Fibroblast of mammary gland (primary cell): Measurements from ENCODE around the gene OSTN.

ENCODE experiments used
- DNase-seq: peaks from one replicate; pipeline ENCODE4 v3.0.0-alpha.2; 2010; ENCODE audit warnings: low read depth
- H3K4me3 ChIP-seq: 2 replicates; pipeline ENCODE4 v1.5.1; 2011; ENCODE audit warnings: low read depth, mild to moderate bottlenecking, low read length, moderate library complexity; ENCODE audit not compliant: control insufficient read depth
- TF ChIP-seq, protein P1 (sequence below): conservative IDR thresholded peaks from 2 replicates; pipeline ENCODE4 v1.5.1; 2011; ENCODE audit warnings: low read depth, low read length, inconsistent platforms; ENCODE audit not compliant: control insufficient read depth, insufficient read depth

Gene OSTN

DNA sequence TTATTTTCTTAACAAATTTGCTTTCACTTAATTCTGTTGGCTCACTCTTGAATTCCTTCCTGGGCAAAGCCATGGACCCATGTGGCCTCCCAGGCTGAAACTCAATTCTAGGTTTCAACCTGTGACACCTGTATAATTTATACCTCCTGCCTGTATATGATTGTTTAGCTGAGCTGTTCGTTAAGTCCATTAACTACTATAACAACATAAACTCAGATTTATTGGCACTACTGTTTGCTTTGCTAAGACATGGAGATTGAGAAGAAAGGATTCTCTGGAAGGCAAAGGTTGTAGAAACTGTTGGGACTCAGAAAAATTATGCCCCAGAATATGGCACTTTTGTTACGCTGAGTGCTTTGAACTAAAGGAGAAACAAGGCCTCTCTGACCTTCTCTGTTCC is 103.4 kb downstream of the OSTN start:
- no peak for DNase-seq
- TF ChIP-seq, protein P1, sequence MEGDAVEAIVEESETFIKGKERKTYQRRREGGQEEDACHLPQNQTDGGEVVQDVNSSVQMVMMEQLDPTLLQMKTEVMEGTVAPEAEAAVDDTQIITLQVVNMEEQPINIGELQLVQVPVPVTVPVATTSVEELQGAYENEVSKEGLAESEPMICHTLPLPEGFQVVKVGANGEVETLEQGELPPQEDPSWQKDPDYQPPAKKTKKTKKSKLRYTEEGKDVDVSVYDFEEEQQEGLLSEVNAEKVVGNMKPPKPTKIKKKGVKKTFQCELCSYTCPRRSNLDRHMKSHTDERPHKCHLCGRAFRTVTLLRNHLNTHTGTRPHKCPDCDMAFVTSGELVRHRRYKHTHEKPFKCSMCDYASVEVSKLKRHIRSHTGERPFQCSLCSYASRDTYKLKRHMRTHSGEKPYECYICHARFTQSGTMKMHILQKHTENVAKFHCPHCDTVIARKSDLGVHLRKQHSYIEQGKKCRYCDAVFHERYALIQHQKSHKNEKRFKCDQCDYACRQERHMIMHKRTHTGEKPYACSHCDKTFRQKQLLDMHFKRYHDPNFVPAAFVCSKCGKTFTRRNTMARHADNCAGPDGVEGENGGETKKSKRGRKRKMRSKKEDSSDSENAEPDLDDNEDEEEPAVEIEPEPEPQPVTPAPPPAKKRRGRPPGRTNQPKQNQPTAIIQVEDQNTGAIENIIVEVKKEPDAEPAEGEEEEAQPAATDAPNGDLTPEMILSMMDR = no peak
- H3K4me3 ChIP-seq = no peak overlapping the region

DNA sequence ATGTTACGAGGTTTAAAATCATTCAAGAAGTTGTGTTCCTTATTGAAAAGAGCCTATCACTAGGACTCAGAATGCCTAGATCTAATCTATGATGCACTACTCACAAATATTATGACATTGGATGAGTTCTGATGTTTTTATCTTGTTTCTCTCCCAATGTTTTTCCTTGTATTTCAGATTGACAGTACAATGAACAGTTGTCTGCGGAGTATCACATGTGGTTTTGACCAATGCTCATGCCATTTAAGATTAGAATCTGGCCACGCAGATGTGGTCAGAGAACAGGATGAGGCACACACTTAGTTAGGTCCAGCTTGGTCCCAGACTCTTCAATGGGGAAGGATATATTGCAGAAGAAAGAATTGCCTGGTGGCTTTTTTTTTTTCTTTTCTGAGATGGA is 104.6 kb downstream of the OSTN start:
- no peak overlapping the region for H3K4me3 ChIP-seq
- no peak for DNase-seq
- TF ChIP-seq, protein P1 = no peak

DNA sequence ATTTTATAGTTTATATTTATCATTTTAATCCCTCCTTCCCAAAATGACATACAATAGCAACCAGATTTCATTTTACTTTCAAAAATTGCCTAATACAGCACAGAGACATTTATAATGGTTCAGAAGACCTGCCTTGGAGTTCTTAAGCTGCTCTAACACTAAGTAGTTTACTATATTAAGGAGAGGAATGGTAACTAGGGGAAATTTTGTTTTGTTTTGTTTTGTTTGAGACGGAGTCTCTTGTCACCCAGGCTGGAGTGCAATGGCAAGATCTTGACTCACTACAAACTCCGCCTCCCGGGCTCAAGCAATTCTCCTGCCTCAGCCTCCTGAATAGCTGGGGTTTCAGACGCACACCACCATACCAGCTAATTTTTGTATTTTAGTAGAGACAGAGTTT is 107.4 kb downstream of the OSTN start:
- H3K4me3 ChIP-seq = no peak overlapping the region
- TF ChIP-seq, protein P1 = no peak
- no peak for DNase-seq

DNA sequence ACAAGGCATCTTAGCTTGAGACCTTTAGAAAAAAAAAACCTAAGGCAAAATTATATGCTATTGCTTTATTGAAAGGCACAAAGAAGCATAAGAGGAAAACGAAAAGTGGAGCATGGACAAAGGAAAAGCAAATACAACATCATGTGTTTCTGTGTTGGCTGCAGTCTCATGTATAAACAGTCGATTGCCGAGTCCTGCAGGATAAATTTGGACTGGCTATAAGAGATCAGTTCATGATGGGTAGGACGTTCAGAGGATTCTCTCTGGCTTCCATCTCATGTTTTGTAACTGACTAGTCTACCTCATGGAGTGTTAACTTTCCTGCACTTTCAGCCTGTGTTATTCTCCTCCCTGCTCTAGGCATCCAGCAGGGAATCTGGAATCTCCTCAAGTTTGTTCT is 108.3 kb downstream of the OSTN start:
- no peak overlapping the region for H3K4me3 ChIP-seq
- no peak for DNase-seq
- TF ChIP-seq, protein P1 = no peak

DNA sequence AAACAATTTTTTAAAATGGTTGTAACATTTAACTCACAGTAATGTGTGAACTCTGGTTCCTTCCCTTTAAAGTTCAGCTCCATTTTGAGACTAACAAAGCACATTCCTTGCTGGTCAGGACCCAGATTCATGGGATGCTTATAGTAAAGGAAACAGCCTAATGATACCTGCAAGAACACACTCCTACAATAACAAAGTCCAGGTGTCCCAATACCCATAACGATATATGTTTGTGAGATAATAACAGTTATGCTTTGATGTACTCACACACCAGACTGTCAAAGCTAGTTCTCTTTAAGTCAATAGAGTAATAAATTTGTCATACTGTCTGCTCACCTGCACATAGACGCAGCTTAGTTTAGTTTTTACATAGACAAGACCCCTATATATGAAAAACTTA is 114.3 kb downstream of the OSTN start:
- TF ChIP-seq, protein P1 = no peak
- H3K4me3 ChIP-seq = no peak overlapping the region

DNA sequence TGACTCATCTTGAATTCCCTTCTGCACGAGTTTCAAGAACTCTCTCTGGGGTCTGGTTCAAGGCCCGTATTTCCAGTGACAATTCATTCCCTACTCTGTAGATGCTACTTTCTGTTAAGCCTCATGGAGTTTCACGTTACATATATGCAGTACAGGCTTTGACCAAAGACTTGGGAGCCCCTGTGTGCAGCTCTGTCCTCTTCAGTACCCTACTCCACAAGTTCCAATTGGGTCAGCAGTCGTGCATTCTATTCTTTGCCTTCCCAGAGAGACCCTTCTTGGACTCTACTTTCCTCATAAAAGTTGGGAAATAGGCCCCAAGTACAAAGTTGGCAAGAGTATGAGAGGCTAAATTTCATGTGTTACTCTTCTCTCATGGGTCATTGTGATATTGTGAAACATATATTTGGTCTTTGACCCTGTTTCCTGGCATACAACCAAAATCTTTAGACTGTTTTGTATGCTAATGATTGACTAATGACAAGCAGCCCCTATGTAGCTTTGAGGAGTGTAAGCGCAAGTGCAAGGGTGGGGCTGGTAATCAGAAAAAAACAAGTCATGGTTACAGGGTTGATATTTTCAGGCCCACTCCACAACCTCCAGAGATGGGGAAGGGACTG is 115.2 kb downstream of the OSTN start:
- no peak overlapping the region for H3K4me3 ChIP-seq
- DNase-seq = no peak
- TF ChIP-seq, protein P1 = no peak

More for the DNA sequence above, 114.3 kb downstream of the OSTN start:
- DNase-seq = no peak
